Stimulated activated CD4-positive, alpha-beta T cell treated with anti-CD3 and anti-CD28 coated beads, Interleukin-12 subunit alpha, Interleukin-12 subunit beta, amount 100 ng/mL, for 4 hours (primary cell): ENCODE data around the gene FARP2.

ENCODE experiments used
- DNase-seq: peaks from one replicate; pipeline ENCODE4 v3.0.0-alpha.2; 2020

FARP2 gene

DNA sequence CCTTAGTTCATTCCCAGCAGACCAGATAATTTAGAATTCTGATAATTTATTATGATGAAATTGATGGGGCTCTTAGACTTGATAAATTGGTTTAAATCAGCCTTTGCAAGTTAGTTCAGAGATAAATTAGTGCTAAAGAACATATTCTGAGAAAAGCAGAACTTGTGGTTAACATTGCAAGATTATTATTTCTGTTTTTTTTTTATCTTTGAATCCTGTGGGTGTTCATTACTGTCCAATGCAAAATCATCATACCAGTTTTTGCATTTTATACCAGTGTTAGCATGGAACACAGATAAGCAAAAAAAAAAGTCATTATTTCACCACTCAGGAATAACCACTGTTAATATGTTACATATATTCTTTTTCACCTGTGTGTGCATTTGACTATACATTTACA lies 31.3 kb upstream of the FARP2 start:
- no peak for DNase-seq

DNA sequence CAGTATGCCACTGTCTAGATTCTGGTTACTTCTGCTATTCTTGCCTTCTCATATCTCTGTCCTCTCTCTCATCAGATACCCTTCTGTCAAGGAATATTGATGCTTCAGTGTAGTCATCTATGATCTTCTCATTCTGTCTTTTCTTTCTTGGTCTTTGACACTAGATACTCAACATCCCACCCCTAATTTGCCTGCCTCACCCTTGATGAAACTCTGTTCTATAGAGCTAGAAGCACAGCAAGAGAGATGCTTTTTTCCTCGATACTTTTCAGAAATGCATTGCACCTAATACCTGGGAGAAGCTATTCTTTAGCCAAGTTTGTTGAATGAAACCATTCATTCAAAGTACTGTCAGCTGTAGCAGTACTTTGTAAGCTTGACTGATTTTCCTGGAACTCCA lies 30.8 kb upstream of the FARP2 start:
- DNase-seq: no peak

- no peak for DNase-seq
Measured at GRCh38 chr2:241329669-241330615, 26.1 kb upstream of the FARP2 start.

DNA sequence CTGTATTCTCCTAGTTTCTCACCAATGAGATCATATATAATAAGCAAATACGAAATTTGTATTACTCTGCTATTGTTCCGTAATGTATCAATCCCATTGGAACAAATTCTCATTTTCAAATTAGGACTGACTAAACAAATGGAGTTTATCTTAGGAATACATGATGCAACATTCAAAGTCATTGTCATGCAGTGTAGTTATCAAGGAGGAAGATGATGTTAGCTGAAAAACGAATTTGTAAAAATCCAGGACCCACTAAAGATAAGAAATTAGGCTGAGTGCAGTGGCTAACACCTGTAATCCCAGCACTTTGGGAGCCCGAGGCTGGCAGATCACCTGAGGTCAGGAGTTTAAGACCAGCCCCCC lies 25.5 kb upstream of the FARP2 start:
- DNase-seq: no peak

- no peak for DNase-seq
Measured at GRCh38 chr2:241334813-241335212, 21.3 kb upstream of the FARP2 start.

DNA sequence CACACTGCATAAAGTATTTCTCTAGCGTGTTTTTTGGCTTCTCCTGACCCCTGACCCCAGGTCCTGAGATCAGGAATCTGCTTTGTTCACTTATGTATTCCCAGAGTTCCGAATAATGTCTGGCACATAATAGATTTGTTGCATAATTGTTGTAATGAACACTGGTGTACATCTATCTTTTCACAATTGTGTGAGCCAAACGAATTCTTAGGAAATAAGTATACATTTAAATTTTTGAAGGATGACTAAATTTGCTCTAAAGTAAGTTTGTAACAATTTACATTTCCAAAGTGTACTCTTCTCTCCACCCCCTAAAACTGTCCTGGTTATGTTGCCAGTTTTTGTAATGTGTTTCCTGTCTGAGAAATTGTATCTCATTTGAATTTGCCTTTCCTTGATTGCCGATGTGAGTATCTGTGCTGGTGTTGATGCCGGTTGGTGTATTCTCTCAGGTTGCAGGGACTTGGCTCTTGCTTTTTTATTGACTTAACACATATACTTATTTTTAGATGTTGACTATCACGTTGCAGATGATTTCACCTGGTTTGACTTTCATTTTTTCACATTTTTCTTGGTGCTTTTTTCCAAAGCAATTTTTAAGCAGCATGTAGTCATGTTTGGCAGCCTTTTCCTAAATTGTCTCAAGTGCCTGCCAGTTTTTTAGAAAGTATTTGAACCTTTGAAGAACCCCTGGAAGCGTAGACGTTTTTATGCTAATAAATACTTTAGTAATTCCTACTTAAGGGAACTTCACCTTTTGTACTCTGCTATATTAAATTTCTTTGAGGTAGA lies 16.1 kb upstream of the FARP2 start:
- no peak for DNase-seq

- DNase-seq: no peak
Measured at GRCh38 chr2:241340631-241341163, 15.4 kb upstream of the FARP2 start.

DNA sequence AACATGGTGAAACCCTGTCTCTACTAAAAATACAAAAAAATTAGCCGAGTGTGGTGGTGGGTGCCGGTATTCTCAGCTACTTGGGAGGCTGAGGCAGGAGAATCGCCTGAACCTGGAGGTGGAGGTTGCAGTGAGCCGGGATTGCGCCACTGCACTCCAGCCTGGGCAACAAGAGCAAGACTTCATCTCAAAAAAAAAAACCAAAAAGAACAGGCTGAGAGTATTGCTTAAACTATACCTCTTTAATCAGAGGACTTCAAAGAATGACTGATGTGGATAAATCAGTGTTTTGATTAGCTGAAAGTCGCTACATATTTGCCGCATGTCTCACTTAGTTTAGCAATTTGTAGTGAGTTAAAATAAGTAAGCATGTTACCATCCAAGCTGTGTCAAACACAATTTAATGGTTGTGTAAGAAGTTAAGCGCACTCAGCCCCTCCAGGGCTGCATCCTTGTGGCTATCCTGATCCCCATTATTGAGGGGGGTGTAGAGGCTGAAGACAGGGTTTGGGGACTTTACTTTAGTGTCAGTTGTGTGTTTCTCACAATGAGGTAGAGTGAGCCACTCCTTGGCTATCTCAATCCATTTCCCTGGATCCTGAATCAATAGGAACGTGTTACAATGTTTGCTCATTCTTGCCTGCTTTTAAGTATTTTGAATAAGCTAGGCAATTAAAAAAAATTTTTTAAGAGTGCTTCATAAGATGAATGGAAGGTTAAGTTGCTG lies 11.0 kb upstream of the FARP2 start:
- DNase-seq: no peak

GRCh38 chr2:241349941-241350340 lies 6.1 kb upstream of the FARP2 start:
- no peak for DNase-seq

- no peak for DNase-seq
Measured at GRCh38 chr2:241350530-241350877, 5.6 kb upstream of the FARP2 start.

DNA sequence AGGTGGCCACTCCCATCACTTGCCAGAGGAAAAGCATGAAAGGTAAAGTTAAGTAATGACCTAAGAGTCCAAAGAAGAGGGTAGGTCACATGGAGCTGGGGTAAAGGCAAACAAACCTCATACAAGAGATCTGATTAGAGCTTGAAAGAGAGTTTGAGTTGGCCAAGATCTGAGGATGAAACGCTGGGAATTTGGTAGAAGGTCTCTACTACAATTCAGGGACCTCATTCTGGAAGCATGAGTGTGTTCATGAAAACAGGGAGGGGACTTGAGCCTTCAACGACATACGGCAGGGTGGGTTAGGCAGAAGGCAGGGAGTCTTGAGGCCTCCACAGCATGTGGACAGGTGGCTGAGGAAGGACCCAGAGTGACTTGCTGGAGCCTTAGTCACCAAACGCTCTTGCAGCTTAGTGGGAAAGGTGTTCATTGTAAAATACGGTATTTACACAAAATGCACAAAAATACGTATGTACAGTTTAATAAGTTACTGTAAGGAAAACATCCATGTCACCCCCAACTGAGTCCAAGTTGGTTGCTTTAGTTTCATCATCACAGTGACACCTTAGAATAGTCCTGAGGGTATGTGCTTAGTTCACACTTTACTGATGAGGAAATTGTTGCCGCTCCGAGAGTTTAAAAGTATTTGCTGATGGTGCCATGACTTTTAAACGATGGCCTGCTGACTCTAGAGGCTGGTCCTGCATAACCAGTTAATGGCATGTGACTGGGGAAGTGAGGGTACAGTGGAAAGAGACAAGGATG lies 5.0 kb upstream of the FARP2 start:
- no peak for DNase-seq

GRCh38 chr2:241351640-241352031 lies 4.4 kb upstream of the FARP2 start:
- no peak for DNase-seq

DNA sequence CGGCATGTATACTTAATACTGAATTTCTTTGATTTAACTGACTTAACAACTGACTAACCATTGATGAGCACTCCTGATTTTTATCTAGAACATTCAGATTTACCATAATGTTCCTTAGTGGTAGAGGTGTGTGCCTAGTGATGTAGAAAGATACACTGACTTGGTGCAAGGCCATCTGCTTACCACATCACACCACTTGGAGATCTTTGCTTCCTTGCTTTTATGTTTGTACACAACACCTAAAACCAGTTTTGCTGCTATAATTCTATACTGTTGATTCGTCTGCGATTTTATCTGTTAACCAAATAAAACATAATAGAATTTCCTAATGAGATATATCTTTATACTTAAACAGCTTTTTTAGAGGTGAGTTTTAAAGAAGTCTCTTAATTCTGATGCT lies 3.9 kb upstream of the FARP2 start:
- DNase-seq: no peak

- DNase-seq: peak; percentile 69
Measured at GRCh38 chr2:241354668-241355658, 1.1 kb upstream of the FARP2 start.

- no peak for DNase-seq
Measured at GRCh38 chr2:241356871-241357260, 781 bp downstream of the FARP2 start.

DNA sequence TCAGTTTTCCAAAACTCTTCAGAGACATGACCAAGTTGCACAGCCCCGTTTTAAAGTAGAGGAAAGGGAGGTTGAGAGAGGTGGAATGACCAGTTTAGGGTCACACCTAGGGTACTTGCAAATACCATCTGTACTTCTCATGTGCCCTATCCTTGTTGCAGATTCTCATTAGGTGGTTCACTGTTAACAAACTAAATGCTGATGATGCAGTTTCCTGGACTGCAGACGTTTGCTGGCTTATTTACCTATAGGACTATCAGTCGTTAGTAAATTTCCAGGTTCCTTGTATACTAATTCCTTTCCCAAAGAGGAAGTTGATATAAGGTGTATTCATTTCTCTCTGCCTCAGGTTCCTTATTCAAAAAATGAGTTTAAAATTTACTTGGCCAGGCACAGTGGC lies 1.4 kb downstream of the FARP2 start:
- no peak for DNase-seq

- no peak for DNase-seq
Measured at GRCh38 chr2:241358470-241358869, 2.4 kb downstream of the FARP2 start.

- no peak for DNase-seq
Measured at GRCh38 chr2:241359481-241360045, 3.5 kb downstream of the FARP2 start.

DNA sequence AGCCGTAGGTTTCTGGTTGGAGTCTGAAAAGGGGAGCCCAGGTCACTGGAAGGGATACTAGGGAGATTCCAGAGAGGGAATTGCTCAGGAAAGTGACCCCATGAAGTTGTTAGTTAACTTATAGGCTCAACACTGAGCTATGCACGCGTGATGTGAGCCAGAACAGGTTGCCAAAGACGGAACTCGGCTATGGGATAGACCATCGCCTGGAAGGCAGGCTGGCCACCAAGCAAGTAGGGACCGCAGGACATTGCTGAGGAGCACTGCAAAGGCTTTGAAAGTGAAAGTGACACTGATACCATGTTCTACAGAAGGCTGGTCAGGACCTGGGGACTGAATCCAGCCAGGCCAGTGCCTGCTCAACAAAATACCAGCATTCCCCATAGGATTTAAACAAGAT lies 7.3 kb downstream of the FARP2 start:
- no peak for DNase-seq

DNA sequence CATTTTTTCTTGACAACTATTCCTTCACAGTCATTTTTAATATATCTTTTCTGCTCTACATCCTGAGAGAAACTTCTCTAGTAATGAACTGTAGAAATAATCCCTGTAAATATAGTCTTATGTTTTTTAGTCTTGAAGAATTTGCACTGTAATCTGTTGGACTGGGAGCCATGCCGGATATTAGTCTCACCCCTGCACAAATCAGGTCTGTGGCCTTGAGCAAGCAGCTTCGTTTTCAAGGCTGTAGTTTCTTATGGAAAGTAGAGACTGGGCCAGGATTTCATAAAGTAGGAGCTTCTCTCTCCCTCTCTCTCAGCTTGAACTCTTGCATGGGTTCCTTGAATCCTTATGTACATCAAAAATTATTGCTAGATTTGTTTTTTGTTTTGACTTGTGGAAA lies 8.7 kb downstream of the FARP2 start:
- DNase-seq: no peak

DNA sequence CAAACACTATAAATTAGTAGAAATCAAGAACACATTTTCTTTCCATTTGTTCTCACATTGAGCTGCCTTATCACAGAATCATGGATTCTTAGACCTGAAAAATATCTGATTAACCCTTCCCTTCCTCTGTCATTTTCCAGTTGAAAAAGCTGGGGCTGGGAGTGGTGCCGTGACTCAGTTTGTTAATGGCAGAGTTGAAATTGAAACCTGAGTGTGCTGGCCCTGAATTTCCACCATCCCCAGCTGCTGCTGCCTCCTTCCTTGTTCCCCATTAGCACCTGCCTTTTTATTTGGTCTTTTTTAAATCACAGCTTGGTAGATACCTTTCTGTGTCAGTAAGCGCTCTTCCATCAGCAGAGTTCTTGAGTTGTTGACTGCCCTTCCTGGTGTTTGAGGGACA lies 10.6 kb downstream of the FARP2 start:
- DNase-seq: no peak
